Activated effector memory CD4-positive, alpha-beta T cell treated with anti-CD3 and anti-CD28 coated beads, Interleukin-2, amount 50 U/mL, for 16 hours (primary cell): ENCODE measurements around the gene MIGA2.
"Not testable (repeated sequence)": the region's sequence is repeated elsewhere in the genome, so short reads cannot be mapped to it uniquely, and the experiment has no call there.

ENCODE experiments used
- DNase-seq: peaks from one replicate; pipeline ENCODE4 v3.0.0-alpha.2; 2020

Gene MIGA2

DNA sequence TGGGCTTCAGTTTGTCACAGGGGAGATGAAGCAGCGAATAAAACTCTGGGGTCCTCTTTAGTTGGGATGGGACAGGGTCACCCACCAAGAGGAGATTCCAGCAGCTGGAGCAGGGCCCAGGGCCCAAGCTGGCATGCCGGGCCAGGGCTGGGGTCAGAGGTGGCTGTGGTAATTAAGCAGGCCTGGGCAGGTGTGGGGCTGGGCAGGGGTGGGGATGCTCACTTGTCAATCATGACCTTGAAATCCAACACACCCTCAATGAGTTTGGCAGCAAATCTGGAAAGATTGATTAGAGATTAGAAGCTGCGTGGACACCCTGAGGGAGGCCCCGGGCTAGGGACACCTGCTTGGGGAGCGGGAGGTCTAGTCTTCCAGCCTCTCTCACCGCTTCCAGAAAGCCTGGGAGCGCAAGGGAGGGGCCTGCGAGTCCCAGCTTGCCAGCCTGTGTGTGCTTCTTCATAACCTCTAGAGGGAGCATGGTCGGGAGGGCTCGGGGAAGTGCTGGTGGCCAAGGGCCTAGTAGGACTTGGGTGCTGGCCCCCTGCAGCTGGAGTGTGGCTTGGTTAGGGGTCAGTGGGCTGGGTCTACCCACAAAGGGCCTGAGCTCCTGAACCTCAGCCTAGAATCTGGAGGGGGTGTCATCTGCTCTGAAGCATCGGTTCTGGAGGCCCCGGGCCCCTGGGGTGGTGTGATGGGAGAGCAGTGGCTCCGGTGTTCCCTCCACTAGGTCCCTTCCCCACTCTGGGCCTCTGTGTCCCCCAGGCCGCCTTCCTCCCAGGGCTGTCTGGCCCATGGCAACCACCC, 66.6 kb downstream of the MIGA2 start:
- no peak for DNase-seq

DNA sequence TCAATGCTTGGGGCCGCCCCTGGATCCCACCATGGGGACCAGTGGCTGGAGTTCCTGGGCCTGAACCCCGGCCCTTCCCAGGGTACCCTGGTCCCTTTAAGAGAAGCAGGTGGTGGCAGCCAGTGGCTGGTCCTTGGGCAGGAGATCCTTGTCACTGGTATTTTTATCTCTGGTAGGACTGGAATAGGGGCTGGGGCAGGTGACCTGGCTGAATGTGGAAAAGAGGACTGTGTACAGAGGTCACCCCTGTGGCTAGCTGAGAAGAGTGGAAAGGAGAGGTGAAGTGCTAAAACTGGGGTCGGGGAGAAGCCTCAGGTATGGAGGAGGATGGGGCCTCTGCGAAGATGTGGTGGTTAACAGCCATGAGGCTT, 67.2 kb downstream of the MIGA2 start:
- no peak for DNase-seq

DNA sequence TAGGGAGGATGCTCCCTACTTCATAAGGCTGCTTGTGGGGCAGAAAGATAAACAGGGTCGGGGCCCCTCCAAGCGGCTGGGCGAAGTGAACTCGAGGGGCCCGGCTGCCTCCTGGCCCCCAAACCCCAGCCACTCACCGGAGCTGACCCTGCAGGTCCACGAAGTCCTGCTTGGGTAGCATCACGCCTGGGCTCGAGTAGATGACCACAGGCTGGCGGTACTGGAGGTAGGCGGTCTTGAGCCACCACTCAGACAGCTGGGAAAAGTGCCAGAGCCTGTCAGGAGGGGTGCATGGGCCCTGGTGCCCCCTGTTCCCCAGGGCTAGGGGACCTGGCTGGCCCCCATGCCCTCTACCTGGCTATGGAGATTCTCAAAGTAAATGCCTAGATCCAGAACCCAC, 67.6 kb downstream of the MIGA2 start:
- no peak for DNase-seq

DNA sequence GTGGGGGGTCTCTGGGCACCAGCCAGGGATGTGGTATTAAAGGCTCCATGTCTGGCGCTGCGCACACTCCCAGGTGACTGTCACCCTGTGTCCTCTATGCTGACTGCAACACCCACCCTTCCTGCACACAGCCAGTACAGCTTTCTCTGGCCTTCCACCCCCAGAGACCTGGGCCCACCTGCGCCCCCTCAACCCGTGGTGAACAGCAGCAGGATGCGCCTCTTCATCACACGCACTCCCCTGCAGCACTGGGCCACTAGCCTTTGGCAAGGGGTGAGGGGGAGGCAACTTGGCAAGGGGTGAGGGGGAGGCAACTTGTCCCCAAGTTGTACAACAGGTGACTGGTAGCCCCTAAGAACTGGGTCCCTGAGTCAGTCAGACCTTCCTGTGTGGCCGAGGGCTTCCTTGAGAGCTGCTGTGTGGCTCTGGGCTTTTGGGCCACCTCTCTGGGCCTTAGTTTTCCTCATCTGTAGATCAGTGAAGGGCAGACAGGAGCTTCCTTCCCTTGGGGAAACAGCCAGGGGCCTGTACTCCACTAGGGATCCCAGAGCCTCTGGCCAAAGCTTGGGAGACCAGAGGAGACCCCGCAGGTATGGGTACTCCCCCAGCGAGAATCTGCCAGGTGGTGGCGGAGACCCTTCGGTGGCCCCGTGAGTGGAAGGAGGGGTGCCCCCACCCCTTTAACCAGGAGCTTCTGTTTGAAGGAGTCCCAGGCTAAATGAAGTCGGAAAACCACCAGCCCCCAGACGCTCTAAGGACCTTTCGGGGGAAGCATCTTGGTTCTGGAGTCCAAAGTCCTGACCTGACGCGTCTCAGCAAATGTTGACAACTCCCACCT, 69.7 kb downstream of the MIGA2 start:
- no peak for DNase-seq

DNA sequence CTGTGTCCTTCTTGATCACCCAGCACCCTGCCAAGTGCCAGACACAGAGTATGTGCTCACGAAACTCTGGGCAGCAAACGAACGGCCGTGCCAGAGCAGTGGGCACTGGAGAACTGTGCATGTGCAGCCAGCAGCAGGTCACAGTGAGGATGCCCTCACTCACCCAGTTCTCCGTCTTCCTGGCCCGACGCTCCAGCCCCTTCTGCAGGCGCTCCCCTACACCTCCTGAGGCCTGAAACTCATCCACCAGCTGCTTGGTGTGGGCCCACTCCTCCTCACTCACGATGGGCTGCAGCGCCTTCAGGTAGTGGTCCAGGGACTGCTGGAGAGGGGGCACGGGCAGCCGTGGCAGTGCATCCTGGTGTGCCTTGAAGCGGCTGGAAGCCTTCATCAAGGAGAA, 71.2 kb downstream of the MIGA2 start:
- no peak for DNase-seq

DNA sequence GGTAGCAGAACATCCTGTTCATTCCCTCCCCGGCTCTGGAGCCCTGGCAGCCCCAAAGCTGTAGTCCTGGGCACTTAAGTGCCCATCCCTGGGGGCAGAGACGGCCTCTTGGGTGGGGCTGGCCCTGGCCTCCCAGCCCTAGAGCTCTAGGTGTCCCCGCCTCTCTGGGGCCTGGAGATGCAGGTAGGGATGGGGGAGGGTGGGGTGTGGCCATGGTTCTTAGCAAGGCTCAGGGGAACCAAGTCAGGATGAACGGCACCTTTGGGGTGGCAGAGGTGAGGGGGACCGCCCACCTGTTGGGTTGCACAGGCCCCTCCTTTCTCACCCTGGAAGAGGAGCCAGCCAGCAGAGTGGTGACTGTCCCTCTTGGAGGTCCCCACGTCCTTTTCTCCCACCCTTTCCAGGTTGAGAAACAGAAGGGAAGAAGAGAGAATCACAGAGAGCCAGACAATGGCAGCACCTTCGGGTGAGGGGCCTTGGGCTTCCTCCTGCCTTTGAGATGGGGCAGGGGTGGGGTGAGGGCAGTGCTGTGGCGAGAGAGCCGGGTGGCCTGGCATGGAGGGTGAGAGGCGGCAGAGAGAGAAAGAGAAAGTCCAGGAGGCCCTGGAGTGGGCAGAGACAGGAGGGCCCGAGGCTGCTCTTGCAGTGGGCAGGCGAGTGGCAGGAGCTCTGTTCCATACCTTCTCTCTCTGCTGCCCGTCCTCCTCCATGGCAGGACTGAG, 71.8 kb downstream of the MIGA2 start:
- DNase-seq = no peak

DNA sequence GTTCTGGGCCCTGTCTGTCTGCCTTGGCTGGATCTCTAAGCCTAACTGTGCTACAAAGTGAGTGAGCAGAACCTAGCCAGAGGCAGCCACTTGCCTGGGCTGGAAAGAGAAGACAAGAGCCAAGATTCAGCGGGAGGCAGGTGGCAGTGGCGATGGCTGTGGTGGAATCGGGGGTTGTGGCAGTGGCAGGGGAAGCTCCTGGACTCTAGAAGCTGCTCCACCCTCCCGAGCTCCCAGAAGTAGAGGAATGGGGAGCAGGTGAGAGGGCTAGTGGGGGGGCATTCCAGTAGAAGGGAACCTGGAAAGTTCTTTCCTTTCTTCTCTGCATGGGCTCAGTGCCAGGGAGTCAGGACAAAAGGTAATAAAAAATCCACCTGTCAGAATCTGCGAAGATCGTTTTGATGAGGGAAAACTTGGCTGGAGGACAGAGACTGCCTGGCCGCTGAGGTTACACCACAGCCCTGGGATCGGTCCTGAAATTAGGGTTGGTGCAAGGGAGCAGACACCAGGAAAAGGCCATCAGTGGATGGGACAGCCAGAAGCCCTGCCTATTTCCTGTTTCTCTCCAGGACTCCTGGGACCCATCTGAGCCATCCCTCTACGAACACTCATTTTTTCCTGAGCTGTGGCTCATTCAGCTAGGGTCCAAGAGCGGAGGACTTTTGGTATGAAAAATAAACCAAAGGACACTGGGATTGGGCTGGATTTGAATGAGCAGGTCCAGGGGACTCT, 72.5 kb downstream of the MIGA2 start:
- no peak for DNase-seq

DNA sequence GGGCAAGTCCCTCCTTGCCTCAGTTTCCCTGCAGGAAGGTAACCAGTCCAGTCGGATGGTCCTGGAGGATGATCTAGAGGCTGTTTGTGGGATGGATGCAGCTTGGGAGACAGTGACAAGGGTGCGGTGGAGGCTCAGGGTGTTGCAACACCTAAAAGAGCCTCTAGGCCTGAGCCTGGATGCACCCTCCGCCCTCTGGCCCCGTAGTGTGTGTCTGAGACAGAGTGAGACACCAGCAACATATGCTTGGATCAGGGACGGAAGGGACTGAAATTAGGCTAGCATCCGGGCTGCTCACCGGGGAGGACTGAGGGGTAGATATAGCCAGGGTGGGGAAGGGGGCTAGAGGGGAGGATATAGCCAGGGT, 73.1 kb downstream of the MIGA2 start:
- DNase-seq = no peak

DNA sequence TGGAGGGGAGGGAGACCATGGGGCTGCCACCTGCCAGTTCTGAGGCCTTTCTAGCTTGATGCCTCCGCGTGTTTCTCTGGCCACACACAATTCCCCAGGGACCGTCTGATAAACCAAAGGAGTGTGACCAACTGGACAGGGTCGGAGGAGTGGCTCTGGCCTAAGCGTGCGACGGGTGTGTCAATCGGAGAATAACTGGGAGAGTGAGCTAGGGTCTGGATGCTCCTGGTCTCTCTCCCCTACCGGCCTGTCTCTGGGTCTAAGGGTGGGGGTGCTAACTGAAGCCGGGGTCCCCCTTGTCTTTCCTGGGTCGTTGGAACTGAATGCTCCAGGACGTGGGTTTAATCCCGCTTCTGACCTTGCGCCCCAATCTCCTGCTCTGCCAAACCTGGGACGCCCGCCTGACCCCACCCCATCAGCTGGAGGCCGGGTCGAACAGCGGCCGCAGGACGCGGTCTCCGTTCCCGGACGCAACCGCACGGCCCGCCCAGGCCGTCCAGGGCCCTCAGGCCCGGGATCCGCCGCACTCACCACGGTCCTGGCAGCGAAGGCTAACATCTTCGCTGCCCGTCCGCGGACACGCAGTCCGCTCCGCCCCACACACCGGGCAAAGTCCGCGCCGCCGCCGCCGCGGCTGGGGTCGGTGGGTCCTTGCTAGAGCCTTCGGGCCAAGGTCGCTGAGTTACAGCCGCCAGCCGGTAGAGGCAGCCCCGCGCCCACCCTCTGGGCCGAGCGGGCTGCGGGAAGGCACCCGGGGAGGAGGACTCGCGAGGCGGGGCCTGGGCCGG, 73.7 kb downstream of the MIGA2 start:
- no peak for DNase-seq

DNA sequence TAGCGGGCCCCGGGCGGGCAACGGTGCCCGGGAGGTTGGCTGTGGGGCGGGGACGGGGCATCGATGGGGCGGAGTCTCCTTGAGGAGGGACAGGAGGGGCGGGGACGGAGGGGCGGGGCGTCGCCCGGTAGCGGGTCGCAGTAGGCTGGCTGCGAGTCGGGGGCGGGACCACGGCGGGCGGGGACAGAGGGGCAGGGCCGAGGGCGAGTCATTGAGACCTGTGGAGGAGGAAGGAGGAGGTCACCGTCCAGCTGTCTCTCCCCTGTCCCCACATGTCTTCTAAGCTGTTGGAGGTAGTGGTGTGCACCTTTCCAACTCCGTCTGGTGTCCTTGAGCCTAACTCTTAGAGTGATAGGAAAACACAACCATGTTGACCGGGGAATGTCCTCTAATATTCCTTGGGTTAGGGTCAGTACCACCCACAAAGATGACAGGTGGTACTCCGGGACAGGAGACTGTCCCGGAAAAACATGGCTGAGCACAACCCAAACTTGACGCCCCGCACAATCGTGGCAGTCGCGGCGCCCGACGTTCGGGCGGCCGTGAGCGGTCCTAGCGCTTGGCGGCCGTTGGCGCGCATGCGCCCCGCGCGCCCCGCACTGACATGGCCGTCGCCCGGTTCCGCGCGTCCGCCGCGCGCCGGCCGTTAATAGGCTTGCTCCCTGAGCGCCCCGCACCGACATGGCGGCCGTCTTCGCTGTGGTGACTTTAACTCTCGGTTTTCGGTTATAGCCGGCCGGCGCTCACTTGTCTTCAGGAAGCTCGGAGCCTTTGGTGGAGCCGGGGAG, 74.5 kb downstream of the MIGA2 start, which contains the start of the genes CRAT and PTPA:
Gene CRAT, minus strand, starts transcription at position 54 of the 788 bp plus-strand sequence. CDS start 284 bp downstream, outside the sequence.
Gene PTPA, plus strand, starts transcription at position 676 of the 788 bp plus-strand sequence. CDS start 186 bp downstream, outside the sequence.
- DNase-seq = peak; percentile 98

DNA sequence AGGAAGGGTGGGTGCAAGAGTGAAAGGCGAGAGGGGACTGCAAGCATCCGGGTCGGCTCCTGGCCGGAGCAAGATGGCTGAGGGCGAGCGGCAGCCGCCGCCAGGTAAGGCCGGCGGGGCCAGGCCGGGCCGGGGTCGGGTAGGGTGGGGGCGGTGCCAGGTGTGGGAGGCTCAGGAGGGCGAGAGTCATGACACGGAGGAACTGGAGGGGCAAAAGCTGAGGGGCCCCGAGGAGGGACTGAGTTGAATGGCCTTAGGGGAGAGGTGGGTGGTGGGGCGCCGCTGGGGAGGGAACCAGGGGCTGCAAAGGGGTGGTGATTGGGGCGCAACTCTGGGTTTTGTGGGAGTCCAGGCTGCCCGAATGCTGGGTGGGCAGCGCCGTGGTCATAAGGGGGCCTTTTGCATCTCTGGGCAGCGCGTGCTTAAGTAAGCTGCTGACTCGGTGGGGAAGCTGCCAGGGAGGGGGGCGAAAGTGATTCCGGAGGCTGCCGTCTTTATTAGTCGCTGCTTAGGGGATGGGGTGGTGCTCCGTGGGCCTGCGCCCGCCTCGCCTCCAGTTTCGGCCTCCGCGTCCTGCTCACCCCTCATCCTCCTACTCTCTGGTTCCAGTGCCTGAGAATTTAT, 75.2 kb downstream of the MIGA2 start:
- peak; percentile 72 for DNase-seq

DNA sequence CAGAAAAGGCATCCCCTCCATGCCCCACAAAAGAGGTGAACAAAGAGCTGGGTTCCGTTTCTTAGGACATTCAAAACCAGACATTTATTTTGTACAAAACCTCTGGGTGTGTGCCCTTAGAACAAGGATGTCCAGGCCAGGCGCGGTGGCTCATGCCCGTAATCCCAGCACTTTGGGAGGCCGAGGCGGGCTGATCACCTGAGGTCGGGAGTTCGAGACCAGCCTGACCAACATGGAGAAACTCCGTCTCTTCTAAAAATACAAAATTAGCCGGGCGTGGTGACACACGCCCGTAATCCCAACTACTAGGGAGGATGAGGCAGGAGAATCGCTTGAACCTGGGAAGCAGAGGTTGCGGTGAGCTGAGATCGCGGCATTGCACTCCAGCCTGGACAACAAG, 76.1 kb downstream of the MIGA2 start:
- not testable (repeated sequence) for DNase-seq

DNA sequence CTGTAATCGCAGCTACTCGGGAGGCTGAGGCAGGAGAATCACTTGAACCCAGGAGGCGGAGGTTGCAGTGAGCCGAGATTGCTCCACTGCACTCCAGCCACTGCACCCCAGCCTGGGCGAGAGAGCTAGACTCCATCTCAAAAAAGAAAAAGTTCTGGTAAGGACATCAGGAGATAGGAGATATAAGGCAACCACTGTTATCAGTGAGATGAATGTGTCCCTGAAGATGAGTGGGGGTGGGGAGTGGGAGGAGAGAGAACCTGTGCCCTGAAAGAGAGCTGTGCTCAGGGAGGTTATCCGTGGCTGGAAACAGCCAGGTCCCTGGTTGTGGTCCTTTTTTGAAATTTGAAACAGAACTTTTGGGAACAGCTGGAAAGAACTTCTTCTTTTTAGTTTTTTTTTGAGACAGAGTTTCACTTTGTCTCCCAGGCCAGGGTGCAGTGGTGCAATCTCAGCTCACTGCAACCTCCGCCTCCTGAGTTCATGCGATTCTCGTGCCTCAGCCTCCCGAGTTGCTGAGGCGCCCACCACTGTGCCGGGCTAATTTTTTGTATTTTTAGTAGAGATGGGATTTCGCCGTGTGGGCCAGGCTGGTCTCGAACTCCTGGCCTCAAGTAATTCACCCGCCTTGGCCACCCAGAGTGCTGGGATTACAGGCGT, 77.3 kb downstream of the MIGA2 start:
- DNase-seq = no peak

DNA sequence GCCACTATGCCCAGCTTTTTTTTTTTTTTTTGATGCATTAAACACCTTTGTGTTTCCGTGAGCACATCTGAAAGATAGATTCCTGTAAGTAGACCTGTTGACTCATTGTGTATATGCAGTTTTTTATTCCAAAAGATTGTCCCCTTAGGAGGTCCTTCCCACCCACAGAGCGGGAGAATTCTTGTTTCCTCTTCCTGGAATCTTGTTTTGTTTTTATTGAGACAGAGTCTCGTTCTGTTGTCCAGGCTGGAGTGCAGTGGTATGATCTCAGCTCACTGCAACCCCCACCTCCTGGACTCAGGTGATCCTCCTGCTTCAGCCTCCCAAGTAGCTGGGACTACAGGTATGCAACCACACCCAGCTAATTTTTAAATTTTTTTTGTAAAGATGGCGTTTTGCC, 82.4 kb downstream of the MIGA2 start:
- no peak for DNase-seq

DNA sequence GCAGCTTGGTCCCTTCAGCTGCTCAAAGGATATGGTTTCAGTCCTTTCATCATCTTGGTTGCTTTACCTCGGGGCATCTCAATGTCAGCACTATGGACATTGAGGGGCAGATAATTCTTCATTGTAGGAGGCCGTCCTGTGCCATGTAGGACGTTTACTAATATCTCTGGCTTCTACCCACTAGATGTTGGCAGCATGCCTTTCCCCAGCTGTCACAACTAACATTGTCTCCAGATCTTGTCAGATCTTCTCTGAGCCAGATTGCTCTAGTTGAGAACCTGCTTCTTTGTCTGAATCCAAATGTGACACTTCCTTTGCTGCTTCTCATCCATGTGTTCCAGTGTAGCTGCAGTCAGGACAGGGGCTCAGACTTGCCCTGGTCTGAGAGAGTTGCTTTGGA, 85.1 kb downstream of the MIGA2 start:
- DNase-seq = no peak
